Measurements from ENCODE around the gene COL4A3. TPM values are rescaled to one million over a fixed set of nuclear protein-coding genes. Genes with fewer than 3 reads are reported as not detected.

COL4A3 gene
- total RNA-seq, 1 donor from 2014 or later = not detected

DNA sequence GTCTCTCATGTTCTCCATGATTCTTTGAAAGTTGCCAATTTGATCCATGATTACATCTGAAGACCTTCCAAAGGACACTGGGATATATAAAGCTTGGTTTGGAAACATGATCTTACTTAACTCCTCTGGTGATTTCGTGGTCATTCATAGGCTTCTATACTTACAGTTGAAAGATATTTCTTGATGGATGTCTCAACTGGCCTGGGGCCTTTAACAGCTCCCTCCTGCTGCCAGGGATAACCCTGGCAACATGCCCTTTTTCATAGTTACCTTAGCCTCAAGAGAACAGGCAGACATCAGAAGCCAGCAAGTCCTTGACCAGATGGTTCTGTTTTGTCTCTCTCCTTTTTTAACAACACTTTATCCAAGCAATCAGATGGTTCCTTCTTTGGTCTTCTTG is 137.1 kb downstream of the COL4A3 start:
- no peaks in the 10 kb centered on the region for H3K79me2 ChIP-seq (ENCODE audit: insufficient read depth, low read length)
- H3K4me3 ChIP-seq (ENCODE audit: insufficient read depth, low read depth, low read length) = no peak overlapping the region
- H3K36me3 ChIP-seq (ENCODE audit: insufficient read depth, low read length) = no peaks in the 10 kb centered on the region
- H4K20me1 ChIP-seq (ENCODE audit: insufficient read depth, low read length) = no peaks in the 10 kb centered on the region
- Mint-ChIP-seq H3K4me1 (ENCODE audit: low read depth, unreplicated experiment) (no peaks in the 10 kb centered on the region), H3K4me3 (ENCODE audit: unreplicated experiment) (no peak overlapping the region), H3K27me3 (ENCODE audit: low read depth, unreplicated experiment) (no peaks in the 10 kb centered on the region), H3K27ac (ENCODE audit: unreplicated experiment) (no peak overlapping the region), H3K9me3 (ENCODE audit: unreplicated experiment) (no peaks in the 10 kb centered on the region), H3K36me3 (ENCODE audit: low read depth, unreplicated experiment) (peaks cover 2% of the 10 kb centered on the region)
- no peak overlapping the region for H3K27ac ChIP-seq (ENCODE audit: low read depth, low read length)
- no peak overlapping the region for H3K9ac ChIP-seq (ENCODE audit: low read length)
- H3K4me1 ChIP-seq (ENCODE audit: insufficient read depth, low read length) = no peaks in the 10 kb centered on the region
- FAIRE-seq (no peak), DNase-seq (ENCODE audit: low read depth) (no peak)
- no peaks in the 10 kb centered on the region for H3K27me3 ChIP-seq (ENCODE audit: insufficient read depth, low read length)
- no peaks in the 10 kb centered on the region for H3K9me3 ChIP-seq (ENCODE audit: insufficient read depth, low read depth, low read length)
- no peak overlapping the region for H3K4me2 ChIP-seq (ENCODE audit: low read length)
- TF ChIP-seq, protein P1, sequence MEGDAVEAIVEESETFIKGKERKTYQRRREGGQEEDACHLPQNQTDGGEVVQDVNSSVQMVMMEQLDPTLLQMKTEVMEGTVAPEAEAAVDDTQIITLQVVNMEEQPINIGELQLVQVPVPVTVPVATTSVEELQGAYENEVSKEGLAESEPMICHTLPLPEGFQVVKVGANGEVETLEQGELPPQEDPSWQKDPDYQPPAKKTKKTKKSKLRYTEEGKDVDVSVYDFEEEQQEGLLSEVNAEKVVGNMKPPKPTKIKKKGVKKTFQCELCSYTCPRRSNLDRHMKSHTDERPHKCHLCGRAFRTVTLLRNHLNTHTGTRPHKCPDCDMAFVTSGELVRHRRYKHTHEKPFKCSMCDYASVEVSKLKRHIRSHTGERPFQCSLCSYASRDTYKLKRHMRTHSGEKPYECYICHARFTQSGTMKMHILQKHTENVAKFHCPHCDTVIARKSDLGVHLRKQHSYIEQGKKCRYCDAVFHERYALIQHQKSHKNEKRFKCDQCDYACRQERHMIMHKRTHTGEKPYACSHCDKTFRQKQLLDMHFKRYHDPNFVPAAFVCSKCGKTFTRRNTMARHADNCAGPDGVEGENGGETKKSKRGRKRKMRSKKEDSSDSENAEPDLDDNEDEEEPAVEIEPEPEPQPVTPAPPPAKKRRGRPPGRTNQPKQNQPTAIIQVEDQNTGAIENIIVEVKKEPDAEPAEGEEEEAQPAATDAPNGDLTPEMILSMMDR (IDR thresholded peaks at IDR 0.05; ENCODE audit: insufficient read depth, low read depth, low read length) = no peak
- no peak overlapping the region for H2AFZ ChIP-seq (ENCODE audit: low read depth, low read length)

DNA sequence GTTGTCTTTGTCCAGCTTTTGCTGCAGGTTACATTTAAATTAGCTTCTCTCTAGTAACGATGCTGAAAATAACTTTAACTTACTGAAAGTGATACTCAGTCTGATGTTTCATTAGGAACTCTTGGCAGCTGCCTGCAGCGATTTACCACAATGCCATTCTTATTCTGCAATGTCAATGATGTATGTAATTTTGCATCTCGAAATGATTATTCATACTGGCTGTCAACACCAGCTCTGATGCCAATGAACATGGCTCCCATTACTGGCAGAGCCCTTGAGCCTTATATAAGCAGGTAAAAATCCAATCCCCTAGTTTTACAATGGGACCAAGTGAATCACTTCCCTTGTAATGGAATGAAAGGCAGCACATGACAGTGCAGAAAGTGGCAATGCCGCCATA is 144.4 kb downstream of the COL4A3 start:
- no peak for TF ChIP-seq EZH2 (IDR thresholded peaks at IDR 0.05; ENCODE audit: insufficient read depth, low read length)
- H3K27ac ChIP-seq (ENCODE audit: low read depth, low read length) = no peak overlapping the region
- H3K4me2 ChIP-seq (ENCODE audit: low read length) = no peak overlapping the region
- no peaks in the 10 kb centered on the region for H3K79me2 ChIP-seq (ENCODE audit: insufficient read depth, low read length)
- no peak overlapping the region for H3K27ac Mint-ChIP-seq (ENCODE audit: unreplicated experiment)
- no peak overlapping the region for H2AFZ ChIP-seq (ENCODE audit: low read depth, low read length)
- FAIRE-seq = no peak
- no peaks in the 10 kb centered on the region for H3K36me3 Mint-ChIP-seq (ENCODE audit: low read depth, unreplicated experiment)
- H3K27me3 ChIP-seq (ENCODE audit: insufficient read depth, low read length) = no peaks in the 10 kb centered on the region
- H3K4me3 ChIP-seq (ENCODE audit: insufficient read depth, low read depth, low read length) = no peak overlapping the region
- H3K27me3 Mint-ChIP-seq (ENCODE audit: low read depth, unreplicated experiment) = no peaks in the 10 kb centered on the region
- no peaks in the 10 kb centered on the region for H3K9me3 ChIP-seq (ENCODE audit: insufficient read depth, low read depth, low read length)
- H3K4me1 ChIP-seq (ENCODE audit: insufficient read depth, low read length) = no peaks in the 10 kb centered on the region
- H3K9me3 Mint-ChIP-seq (ENCODE audit: unreplicated experiment) = no peaks in the 10 kb centered on the region
- peaks cover 3% of the 10 kb centered on the region for H3K4me1 Mint-ChIP-seq (ENCODE audit: low read depth, unreplicated experiment)
- H4K20me1 ChIP-seq (ENCODE audit: insufficient read depth, low read length) = no peaks in the 10 kb centered on the region
- peak; percentile 27 for DNase-seq (ENCODE audit: low read depth)
- H3K4me3 Mint-ChIP-seq (ENCODE audit: unreplicated experiment) = no peak overlapping the region
- no peaks in the 10 kb centered on the region for H3K36me3 ChIP-seq (ENCODE audit: insufficient read depth, low read length)
- H3K9ac ChIP-seq (ENCODE audit: low read length) = no peak overlapping the region

DNA sequence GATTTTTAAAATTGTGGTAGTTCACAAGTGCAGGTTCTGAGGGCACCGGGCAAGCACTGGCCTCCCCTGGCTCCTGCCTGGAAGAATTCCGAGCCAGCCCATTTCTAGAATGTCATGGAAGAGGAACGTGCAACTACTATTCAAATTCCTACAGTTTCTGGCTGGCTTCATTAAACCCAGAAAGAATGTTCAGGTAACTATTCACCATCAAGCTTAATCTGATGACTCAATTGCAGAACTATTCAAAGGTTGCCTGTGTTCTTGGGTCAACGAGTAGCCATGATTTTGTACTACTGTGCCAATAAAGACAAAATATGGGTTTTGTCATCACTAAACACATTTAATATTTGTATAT is 146.3 kb downstream of the COL4A3 start:
- DNase-seq (ENCODE audit: low read depth) (peak; percentile 27), FAIRE-seq (no peak)
- no peak for TF ChIP-seq EZH2 (IDR thresholded peaks at IDR 0.05; ENCODE audit: insufficient read depth, low read length)
- TF ChIP-seq, protein P1 (IDR thresholded peaks at IDR 0.05; ENCODE audit: insufficient read depth, low read depth, low read length) = no peak
- Mint-ChIP-seq H3K4me3 (ENCODE audit: unreplicated experiment) (no peak overlapping the region), H3K4me1 (ENCODE audit: low read depth, unreplicated experiment) (peaks cover 3% of the 10 kb centered on the region), H3K27me3 (ENCODE audit: low read depth, unreplicated experiment) (no peaks in the 10 kb centered on the region), H3K9me3 (ENCODE audit: unreplicated experiment) (no peaks in the 10 kb centered on the region), H3K36me3 (ENCODE audit: low read depth, unreplicated experiment) (no peaks in the 10 kb centered on the region), H3K27ac (ENCODE audit: unreplicated experiment) (no peak overlapping the region)
- no peak overlapping the region for H3K27ac ChIP-seq (ENCODE audit: low read depth, low read length)
- no peaks in the 10 kb centered on the region for H3K36me3 ChIP-seq (ENCODE audit: insufficient read depth, low read length)
- H2AFZ ChIP-seq (ENCODE audit: low read depth, low read length) = no peak overlapping the region
- no peaks in the 10 kb centered on the region for H3K4me1 ChIP-seq (ENCODE audit: insufficient read depth, low read length)
- H4K20me1 ChIP-seq (ENCODE audit: insufficient read depth, low read length) = no peaks in the 10 kb centered on the region
- H3K4me2 ChIP-seq (ENCODE audit: low read length) = no peak overlapping the region
- no peak overlapping the region for H3K9ac ChIP-seq (ENCODE audit: low read length)
- H3K4me3 ChIP-seq (ENCODE audit: insufficient read depth, low read depth, low read length) = no peak overlapping the region
- no peaks in the 10 kb centered on the region for H3K79me2 ChIP-seq (ENCODE audit: insufficient read depth, low read length)
- no peaks in the 10 kb centered on the region for H3K27me3 ChIP-seq (ENCODE audit: insufficient read depth, low read length)
- H3K9me3 ChIP-seq (ENCODE audit: insufficient read depth, low read depth, low read length) = no peaks in the 10 kb centered on the region
